Measurements from ENCODE around the gene EXOSC5. TPM values are rescaled to one million over a fixed set of nuclear protein-coding genes. Genes with fewer than 3 reads are reported as not detected.

The EXOSC5 gene
- polyA plus RNA-seq, 1 donor: 16.5 TPM

DNA sequence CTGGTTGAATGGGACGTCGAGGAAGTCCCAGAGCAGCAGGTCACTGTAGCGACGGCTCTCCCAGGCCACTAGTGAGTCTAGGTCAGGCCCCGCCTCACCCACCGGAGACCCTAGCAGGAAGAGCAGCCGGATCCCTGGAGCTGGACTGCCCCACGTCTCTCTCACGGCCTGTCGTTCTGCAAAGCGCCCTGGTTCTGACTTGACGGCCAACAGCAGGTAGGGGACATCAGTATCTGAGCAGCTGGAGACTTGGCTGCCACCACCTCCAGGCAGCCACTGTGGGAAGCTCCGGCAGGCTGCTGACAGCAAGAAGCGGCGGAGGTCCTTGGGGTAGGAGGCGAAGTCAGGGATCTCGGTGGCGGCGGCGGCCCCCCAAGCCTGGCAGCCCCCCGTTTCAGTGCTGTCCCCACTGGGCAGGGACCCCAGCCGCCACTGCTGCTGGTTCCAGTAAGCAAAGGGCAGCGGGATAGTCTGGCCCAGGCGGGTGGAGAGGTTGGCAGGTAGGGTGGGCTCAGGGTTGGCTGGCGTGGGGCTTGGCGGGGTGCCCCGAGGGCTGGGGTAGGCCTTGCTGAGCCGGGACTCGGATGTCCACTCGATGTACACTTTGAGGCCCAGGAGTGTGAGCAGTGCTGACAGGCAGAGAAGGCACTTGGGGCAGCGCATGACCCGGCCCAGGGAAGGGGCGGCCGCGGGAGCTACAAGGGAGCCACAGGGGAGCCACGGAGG, 29.1 kb upstream of the EXOSC5 start:
- Histone ChIP-seq H3K4me1 (ENCODE audit: control insufficient read depth, insufficient read depth, low read length) (peaks cover 45% of the 10 kb centered on the region), H3K9me3 (ENCODE audit: control insufficient read depth, low read depth, low read length) (peaks cover 10% of the 10 kb centered on the region), H3K4me3 (ENCODE audit: low read length) (peak overlapping the region; percentile 56), H3K27me3 (ENCODE audit: control insufficient read depth, insufficient read depth, low read length) (no peaks in the 10 kb centered on the region), H3K36me3 (ENCODE audit: control insufficient read depth, insufficient read depth, low read length) (peaks cover 49% of the 10 kb centered on the region), H3K27ac (ENCODE audit: low read length) (peak overlapping the region; percentile 97)
- WGBS (ENCODE audit: insufficient coverage, low lambda C conversion rate): no CpG with 5 or more reads among the region's 36 CpGs
- DNase-seq: peak in 1 of 2 donors; percentile 47

DNA sequence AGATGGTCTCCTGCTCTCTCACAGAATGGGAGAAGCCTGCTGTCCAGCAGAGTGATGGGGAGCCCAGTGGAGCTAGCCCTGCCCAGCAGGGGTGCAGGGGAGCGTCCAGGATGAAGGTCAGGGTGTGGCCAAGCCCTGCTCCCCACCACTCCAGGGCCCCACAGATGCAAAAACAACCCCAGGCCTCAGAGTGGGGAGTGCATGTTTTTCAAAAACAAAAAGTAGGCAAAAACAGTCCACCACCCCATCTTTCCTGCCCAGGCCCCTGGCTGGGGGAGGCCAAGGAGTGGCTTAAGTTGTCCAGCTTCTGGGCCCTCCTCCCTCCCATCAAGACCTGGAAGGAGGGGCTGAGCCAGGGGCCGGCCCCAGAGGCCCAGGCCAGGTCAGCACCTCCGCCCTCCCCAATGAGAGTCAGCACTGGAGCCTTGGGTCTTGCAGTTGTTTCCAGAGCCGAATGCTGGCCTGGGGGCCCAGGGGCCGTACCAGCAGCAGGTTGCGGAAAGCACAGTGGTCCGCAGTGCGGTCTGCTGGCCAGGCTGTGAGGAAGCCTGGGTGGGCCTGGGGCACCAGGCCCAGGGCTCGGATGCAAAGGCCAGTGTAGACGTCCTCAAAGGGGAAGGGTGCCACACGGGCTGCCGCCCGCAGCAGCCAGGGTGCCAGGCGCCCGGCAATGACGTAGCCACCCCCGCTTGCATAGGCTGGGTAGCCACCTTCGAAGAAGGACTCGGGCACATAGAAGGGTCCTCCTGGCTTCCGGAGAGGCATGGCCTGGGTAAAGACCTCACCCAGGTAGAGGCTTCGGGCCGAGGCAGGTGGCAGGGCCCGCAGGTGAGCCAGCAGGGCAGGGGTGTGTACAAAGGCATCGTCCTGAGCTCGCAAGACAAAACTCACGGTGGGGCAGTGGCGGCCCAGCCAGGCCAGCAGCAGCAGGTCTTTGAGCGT, 28.3 kb upstream of the EXOSC5 start:
- Histone ChIP-seq H3K36me3 (ENCODE audit: control insufficient read depth, insufficient read depth, low read length) (peaks cover 51% of the 10 kb centered on the region), H3K4me3 (ENCODE audit: low read length) (peak overlapping the region; percentile 56), H3K9me3 (ENCODE audit: control insufficient read depth, low read depth, low read length) (peaks cover 10% of the 10 kb centered on the region), H3K27ac (ENCODE audit: low read length) (peak overlapping the region; percentile 97), H3K4me1 (ENCODE audit: control insufficient read depth, insufficient read depth, low read length) (peaks cover 53% of the 10 kb centered on the region), H3K27me3 (ENCODE audit: control insufficient read depth, insufficient read depth, low read length) (no peaks in the 10 kb centered on the region)
- no peak for DNase-seq
- WGBS (ENCODE audit: insufficient coverage, low lambda C conversion rate): no CpG with 5 or more reads among the region's 28 CpGs

DNA sequence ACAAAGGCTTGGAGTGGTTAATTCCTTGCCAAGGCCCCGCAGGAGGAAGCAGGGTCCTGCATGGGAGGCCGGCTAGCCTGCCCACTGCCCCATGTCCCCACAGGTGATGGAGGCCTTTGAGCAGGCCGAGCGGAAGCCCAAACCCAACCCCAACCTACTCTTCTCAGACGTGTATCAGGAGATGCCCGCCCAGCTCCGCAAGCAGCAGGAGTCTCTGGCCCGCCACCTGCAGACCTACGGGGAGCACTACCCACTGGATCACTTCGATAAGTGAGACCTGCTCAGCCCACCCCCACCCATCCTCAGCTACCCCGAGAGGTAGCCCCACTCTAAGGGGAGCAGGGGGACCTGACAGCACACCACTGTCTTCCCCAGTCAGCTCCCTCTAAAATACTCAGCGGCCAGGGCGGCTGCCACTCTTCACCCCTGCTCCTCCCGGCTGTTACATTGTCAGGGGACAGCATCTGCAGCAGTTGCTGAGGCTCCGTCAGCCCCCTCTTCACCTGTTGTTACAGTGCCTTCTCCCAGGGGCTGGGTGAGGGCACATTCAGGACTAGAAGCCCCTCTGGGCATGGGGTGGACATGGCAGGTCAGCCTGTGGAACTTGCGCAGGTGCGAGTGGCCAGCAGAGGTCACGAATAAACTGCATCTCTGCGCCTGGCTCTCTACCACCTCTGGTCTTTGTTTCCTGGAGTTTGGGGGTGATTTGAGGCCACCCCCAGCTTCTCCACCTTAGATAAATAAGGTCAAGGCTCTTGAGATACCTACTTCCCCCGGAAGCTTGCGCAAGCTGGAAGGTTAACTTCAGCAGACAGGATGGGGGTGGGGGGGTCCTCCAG, 27.4 kb upstream of the EXOSC5 start:
- no peak for DNase-seq
- Histone ChIP-seq H3K4me1 (ENCODE audit: control insufficient read depth, insufficient read depth, low read length) (peaks cover 53% of the 10 kb centered on the region), H3K9me3 (ENCODE audit: control insufficient read depth, low read depth, low read length) (peaks cover 10% of the 10 kb centered on the region), H3K36me3 (ENCODE audit: control insufficient read depth, insufficient read depth, low read length) (peaks cover 57% of the 10 kb centered on the region), H3K27ac (ENCODE audit: low read length) (no peak overlapping the region), H3K27me3 (ENCODE audit: control insufficient read depth, insufficient read depth, low read length) (no peaks in the 10 kb centered on the region), H3K4me3 (ENCODE audit: low read length) (peak overlapping the region; percentile 9)
- no CpG with 5 or more reads among the region's 21 CpGs for WGBS (ENCODE audit: insufficient coverage, low lambda C conversion rate)

DNA sequence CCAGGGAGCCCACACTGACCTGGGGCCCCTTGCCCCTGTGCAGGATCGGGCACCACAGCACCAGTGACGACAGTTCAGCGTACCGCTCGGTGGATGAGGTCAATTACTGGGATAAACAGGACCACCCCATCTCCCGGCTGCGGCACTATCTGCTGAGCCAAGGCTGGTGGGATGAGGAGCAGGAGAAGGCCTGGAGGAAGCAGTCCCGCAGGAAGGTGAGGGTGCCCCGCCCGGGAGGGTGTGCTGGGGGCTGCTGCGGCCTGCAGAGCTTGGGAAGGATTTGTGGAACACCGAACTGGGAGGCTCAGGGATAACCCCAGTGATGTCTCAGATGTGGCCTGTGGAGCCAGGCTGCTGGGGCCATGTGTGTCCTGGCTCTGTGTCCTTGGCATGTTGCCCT, 25.8 kb upstream of the EXOSC5 start:
- no peak for DNase-seq
- Histone ChIP-seq H3K9me3 (ENCODE audit: control insufficient read depth, low read depth, low read length) (peaks cover 10% of the 10 kb centered on the region), H3K4me3 (ENCODE audit: low read length) (no peak overlapping the region), H3K4me1 (ENCODE audit: control insufficient read depth, insufficient read depth, low read length) (peaks cover 40% of the 10 kb centered on the region), H3K27ac (ENCODE audit: low read length) (no peak overlapping the region), H3K27me3 (ENCODE audit: control insufficient read depth, insufficient read depth, low read length) (no peaks in the 10 kb centered on the region), H3K36me3 (ENCODE audit: control insufficient read depth, insufficient read depth, low read length) (peaks cover 67% of the 10 kb centered on the region)
- no CpG with 5 or more reads among the region's 12 CpGs for WGBS (ENCODE audit: insufficient coverage, low lambda C conversion rate)

DNA sequence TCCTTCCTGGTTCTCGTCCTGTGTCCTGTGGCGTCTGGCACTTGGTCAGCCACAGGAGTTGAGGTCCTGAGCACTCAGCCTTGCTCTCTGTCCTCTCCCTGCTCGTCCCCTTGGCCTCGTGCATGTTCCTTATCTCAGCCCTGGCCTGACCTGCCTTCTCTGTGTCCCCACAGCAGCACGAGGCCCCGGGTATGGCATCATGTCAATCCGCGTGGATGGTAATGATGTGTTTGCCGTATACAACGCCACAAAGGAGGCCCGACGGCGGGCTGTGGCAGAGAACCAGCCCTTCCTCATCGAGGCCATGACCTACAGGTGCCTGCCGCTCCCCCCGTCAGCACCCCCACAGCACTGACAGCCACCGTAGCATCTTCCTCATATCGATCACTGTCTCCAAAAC, 25.3 kb upstream of the EXOSC5 start:
- no peak overlapping the region for H3K4me3 ChIP-seq (ENCODE audit: low read length)
- no CpG with 5 or more reads among the region's 18 CpGs for WGBS (ENCODE audit: insufficient coverage, low lambda C conversion rate)
- no peak overlapping the region for H3K27ac ChIP-seq (ENCODE audit: low read length)
- DNase-seq: no peak
- peaks cover 10% of the 10 kb centered on the region for H3K9me3 ChIP-seq (ENCODE audit: control insufficient read depth, low read depth, low read length)
- no peaks in the 10 kb centered on the region for H3K27me3 ChIP-seq (ENCODE audit: control insufficient read depth, insufficient read depth, low read length)
- H3K4me1 ChIP-seq (ENCODE audit: control insufficient read depth, insufficient read depth, low read length): peaks cover 38% of the 10 kb centered on the region
- H3K36me3 ChIP-seq (ENCODE audit: control insufficient read depth, insufficient read depth, low read length): peaks cover 68% of the 10 kb centered on the region

DNA sequence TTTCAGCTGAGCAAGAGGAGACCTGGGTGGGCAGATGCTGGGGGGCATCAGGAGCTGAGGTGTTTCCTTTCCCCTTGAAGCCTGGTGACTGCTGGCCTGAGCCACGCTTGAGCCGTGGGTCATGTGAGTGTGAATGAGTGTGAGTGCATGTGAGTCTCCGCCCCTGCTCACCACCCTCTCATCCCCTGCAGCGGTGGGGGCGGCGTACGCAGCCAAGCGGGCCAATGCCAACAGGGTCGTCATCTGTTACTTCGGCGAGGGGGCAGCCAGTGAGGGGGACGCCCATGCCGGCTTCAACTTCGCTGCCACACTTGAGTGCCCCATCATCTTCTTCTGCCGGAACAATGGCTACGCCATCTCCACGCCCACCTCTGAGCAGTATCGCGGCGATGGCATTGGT, 24.8 kb upstream of the EXOSC5 start:
- H3K4me1 ChIP-seq (ENCODE audit: control insufficient read depth, insufficient read depth, low read length): peaks cover 38% of the 10 kb centered on the region
- no peaks in the 10 kb centered on the region for H3K27me3 ChIP-seq (ENCODE audit: control insufficient read depth, insufficient read depth, low read length)
- H3K36me3 ChIP-seq (ENCODE audit: control insufficient read depth, insufficient read depth, low read length): peaks cover 70% of the 10 kb centered on the region
- peaks cover 10% of the 10 kb centered on the region for H3K9me3 ChIP-seq (ENCODE audit: control insufficient read depth, low read depth, low read length)
- H3K27ac ChIP-seq (ENCODE audit: low read length): peak overlapping the region; percentile 41
- DNase-seq: no peak
- no CpG with 5 or more reads among the region's 20 CpGs for WGBS (ENCODE audit: insufficient coverage, low lambda C conversion rate)
- H3K4me3 ChIP-seq (ENCODE audit: low read length): no peak overlapping the region

DNA sequence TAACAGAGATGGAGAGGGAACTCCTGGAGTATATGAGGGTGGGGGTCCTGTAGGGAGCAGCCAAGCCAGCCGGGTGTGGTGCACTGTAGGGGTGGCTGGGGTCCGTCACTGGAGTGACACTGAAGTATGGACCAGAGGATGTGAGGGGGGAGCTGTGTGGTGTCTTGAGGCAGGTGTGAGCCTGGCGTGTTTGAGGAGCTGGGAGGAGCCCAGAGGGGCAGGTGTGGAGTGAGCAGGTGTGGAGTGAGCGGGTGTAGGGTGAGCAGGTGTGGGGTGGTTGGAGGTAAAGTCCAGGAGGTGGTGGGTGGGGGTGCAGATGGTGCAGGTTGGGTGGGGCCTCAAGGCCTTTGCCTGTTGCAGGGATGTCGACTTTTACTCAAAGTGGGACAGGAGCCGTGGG, 24.2 kb upstream of the EXOSC5 start:
- peaks cover 10% of the 10 kb centered on the region for H3K9me3 ChIP-seq (ENCODE audit: control insufficient read depth, low read depth, low read length)
- H3K4me3 ChIP-seq (ENCODE audit: low read length): no peak overlapping the region
- WGBS (ENCODE audit: insufficient coverage, low lambda C conversion rate): no CpG with 5 or more reads among the region's 6 CpGs
- H3K4me1 ChIP-seq (ENCODE audit: control insufficient read depth, insufficient read depth, low read length): peaks cover 40% of the 10 kb centered on the region
- H3K27me3 ChIP-seq (ENCODE audit: control insufficient read depth, insufficient read depth, low read length): no peaks in the 10 kb centered on the region
- DNase-seq: peak; percentile 76 to 88
- H3K36me3 ChIP-seq (ENCODE audit: control insufficient read depth, insufficient read depth, low read length): peaks cover 75% of the 10 kb centered on the region
- peak overlapping the region; percentile 60 for H3K27ac ChIP-seq (ENCODE audit: low read length)

DNA sequence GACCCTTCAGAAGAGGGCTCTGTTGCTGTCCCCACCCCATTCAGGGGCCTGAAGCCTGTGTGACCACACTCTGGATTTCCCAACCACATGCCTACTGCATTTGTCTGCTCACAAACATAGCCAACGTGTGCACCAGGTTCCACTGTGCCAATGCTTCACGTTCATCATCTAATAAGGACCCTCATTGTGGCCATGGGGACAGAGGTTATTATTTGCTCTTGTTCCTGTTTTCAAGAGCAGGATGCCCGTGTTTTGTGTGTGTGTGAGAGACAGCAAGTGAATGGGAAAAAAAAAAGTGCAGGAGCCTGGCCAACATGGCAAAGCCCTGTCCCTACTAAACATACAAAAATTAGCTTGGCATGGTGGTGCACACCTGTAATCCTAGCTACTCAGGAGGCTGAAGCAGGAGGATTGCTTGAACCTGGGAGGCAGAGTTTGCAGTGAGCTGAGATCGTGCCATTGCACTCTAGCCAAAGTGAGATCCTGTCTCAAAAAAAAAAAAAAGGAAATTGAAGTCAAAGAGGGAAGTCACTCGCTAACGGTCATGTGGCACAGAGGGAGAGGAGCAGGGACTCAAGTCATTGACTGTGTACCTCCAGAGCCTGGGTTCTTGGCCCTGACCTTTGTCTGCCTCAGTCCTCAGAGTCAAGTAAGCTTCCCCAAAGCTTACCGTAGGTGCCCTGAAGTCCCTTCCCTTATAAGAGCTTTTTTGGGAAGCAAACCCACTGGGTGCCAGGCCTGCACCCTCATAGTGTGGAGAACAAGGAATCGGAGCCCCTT, 23.1 kb upstream of the EXOSC5 start:
- H3K27me3 ChIP-seq (ENCODE audit: control insufficient read depth, insufficient read depth, low read length): no peaks in the 10 kb centered on the region
- peaks cover 34% of the 10 kb centered on the region for H3K4me1 ChIP-seq (ENCODE audit: control insufficient read depth, insufficient read depth, low read length)
- peaks cover 6% of the 10 kb centered on the region for H3K9me3 ChIP-seq (ENCODE audit: control insufficient read depth, low read depth, low read length)
- H3K4me3 ChIP-seq (ENCODE audit: low read length): no peak overlapping the region
- WGBS (ENCODE audit: insufficient coverage, low lambda C conversion rate): no CpG with 5 or more reads among the region's 8 CpGs
- peaks cover 72% of the 10 kb centered on the region for H3K36me3 ChIP-seq (ENCODE audit: control insufficient read depth, insufficient read depth, low read length)
- DNase-seq: no peak
- H3K27ac ChIP-seq (ENCODE audit: low read length): peak overlapping the region; percentile 60

DNA sequence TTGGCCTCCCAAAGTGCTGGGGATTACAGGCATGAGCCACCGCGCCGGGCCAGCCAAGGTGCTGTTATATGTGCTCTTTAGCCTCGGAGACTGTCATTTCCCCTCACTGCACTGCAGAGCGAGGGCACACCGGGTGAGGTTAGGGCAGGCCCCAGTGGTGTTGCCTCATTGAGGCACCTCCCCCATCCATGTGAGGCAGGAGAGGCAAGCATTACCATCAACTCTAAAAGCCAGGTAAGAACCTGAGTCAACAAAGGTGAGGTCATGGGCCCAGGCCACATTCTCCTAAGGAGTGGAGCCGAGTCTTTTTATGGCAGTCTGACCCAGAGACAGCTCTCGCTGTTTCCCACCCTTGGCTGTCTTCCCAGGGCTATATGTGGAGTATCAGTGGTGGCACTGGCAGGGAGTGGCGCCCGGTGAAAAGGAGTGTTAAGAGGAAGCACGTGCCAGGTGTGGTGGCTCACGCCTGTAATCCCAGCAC, 19.1 kb upstream of the EXOSC5 start:
- Histone ChIP-seq H3K4me1 (ENCODE audit: control insufficient read depth, insufficient read depth, low read length) (peaks cover 30% of the 10 kb centered on the region), H3K27ac (ENCODE audit: low read length) (peak overlapping the region; percentile 61), H3K4me3 (ENCODE audit: low read length) (no peak overlapping the region), H3K36me3 (ENCODE audit: control insufficient read depth, insufficient read depth, low read length) (peaks cover 77% of the 10 kb centered on the region), H3K9me3 (ENCODE audit: control insufficient read depth, low read depth, low read length) (no peaks in the 10 kb centered on the region), H3K27me3 (ENCODE audit: control insufficient read depth, insufficient read depth, low read length) (no peaks in the 10 kb centered on the region)
- peak; percentile 77 to 98 for DNase-seq
- WGBS (ENCODE audit: insufficient coverage, low lambda C conversion rate): no CpG with 5 or more reads among the region's 12 CpGs

Data from large intestine (tissue), 3 donors.